IMR-90 (cell line): Measurements from ENCODE around the gene SAMD7. TPM values are rescaled to one million over a fixed set of nuclear protein-coding genes. Genes with fewer than 3 reads are reported as not detected.

Experiments used
- ATAC-seq: fragments of 200-7000 bp; cut with Tn5 transposase; 2 replicates; pipeline ENCODE4 v1.9.1; 2020; ENCODE audit warnings: low read depth, mild to moderate bottlenecking, moderate library complexity
- BruUV-seq: library from RNA; stranded (reverse); fragments of 400-500 nt; replicated peaks from 2 replicates; lab custom pipeline; 2021; lab: Mats Ljungman, UMichigan
- CTCF ChIA-PET: fragments of 300-600 bp; formaldehyde crosslinking; extraction: SDS; loops from one replicate; lab custom pipeline; 2021; ENCODE audit warnings: antibody characterized with exemption; lab: Yijun Ruan, JAX
- POLR2A ChIA-PET: fragments of 300-600 bp; sonication (Branson Sonifier 250); formaldehyde crosslinking; loops from one replicate; lab custom pipeline; 2022; ENCODE audit warnings: antibody characterized with exemption; ENCODE audit not compliant: unreplicated experiment; lab: Charles Lee
- DNase-seq: peaks from one replicate; pipeline ENCODE4 v3.0.0; 2013
- H2AFZ ChIP-seq: replicated peaks from 2 replicates; pipeline ENCODE3; 2013; ENCODE audit warnings: low read length, mild to moderate bottlenecking; ENCODE audit not compliant: poor library complexity
- H2AK5ac ChIP-seq: 2 replicates; pipeline ENCODE4 v1.6.1; 2013; ENCODE audit warnings: low read depth, low read length, inconsistent platforms
- H2AK9ac ChIP-seq: replicated peaks from 2 replicates; pipeline ENCODE3; 2013; ENCODE audit warnings: mild to moderate bottlenecking, low read depth, low read length, moderate library complexity; ENCODE audit not compliant: poor library complexity
- H2BK120ac ChIP-seq: 2 replicates; pipeline ENCODE4 v1.6.1; 2013; ENCODE audit warnings: low read depth, low read length, inconsistent platforms
- H2BK15ac ChIP-seq: 3 replicates; pipeline ENCODE4 v1.6.1; 2013; ENCODE audit warnings: low read depth, low read length, inconsistent platforms
- H2BK20ac ChIP-seq: 2 replicates; pipeline ENCODE4 v1.6.1; 2013; ENCODE audit warnings: low read depth, mild to moderate bottlenecking, inconsistent platforms, low read length, moderate library complexity
- H2BK5ac ChIP-seq: 2 replicates; pipeline ENCODE4 v1.6.1; 2013; ENCODE audit warnings: mild to moderate bottlenecking, low read depth, low read length, inconsistent platforms; ENCODE audit not compliant: poor library complexity, severe bottlenecking
- H3K14ac ChIP-seq: replicated peaks from 2 replicates; pipeline ENCODE4 v1.6.1; 2013; ENCODE audit warnings: low read depth, low read length, inconsistent platforms
- H3K18ac ChIP-seq: 2 replicates; pipeline ENCODE4 v1.6.1; 2013; ENCODE audit warnings: low read depth, low read length, control low read depth
- H3K23ac ChIP-seq: 2 replicates; pipeline ENCODE4 v1.6.1; 2013; ENCODE audit warnings: low read depth, low read length, inconsistent platforms
- H3K27ac ChIP-seq: 2 replicates; pipeline ENCODE4 v1.5.1; 2013; ENCODE audit warnings: mild to moderate bottlenecking, control low read depth, low read length; ENCODE audit not compliant: insufficient read depth
- H3K27me3 ChIP-seq: 2 replicates; pipeline ENCODE4 v1.6.1; 2013; ENCODE audit warnings: low read length; ENCODE audit not compliant: control insufficient read depth, insufficient read depth
- H3K36me3 ChIP-seq: 2 replicates; pipeline ENCODE4 v1.6.1; 2013; ENCODE audit warnings: low read length, mixed read lengths; ENCODE audit not compliant: control insufficient read depth, insufficient read depth
- H3K4ac ChIP-seq: 2 replicates; pipeline ENCODE4 v1.6.1; 2013; ENCODE audit warnings: low read depth, low read length, inconsistent platforms
- H3K4me1 ChIP-seq: 2 replicates; pipeline ENCODE4 v1.6.1; 2013; ENCODE audit warnings: low read length, mixed read lengths; ENCODE audit not compliant: control insufficient read depth, insufficient read depth
- H3K4me2 ChIP-seq: 2 replicates; pipeline ENCODE4 v1.6.1; 2013; ENCODE audit warnings: low read depth, mild to moderate bottlenecking, control low read depth, low read length, moderate library complexity
- H3K4me3 ChIP-seq: 2 replicates; pipeline ENCODE4 v1.5.1; 2013; ENCODE audit warnings: low read depth, mild to moderate bottlenecking, control low read depth, low read length, moderate library complexity; ENCODE audit not compliant: insufficient read depth
- H3K56ac ChIP-seq: 2 replicates; pipeline ENCODE4 v1.6.1; 2013; ENCODE audit warnings: low read length, inconsistent platforms; ENCODE audit not compliant: insufficient read depth; ENCODE audit errors: extremely low read depth
- H3K79me1 ChIP-seq, 2 experiments: 2 replicates each; pipeline ENCODE4 v1.6.1; 2013; ENCODE audit warnings: low read length in 2 of 2, inconsistent platforms in 1 of 2, low read depth in 1 of 2
- H3K9ac ChIP-seq: 2 replicates; pipeline ENCODE4 v1.6.1; 2013; ENCODE audit warnings: low read depth, low read length, control low read depth
- H3K9me1 ChIP-seq: 2 replicates; pipeline ENCODE4 v1.6.1; 2013; ENCODE audit warnings: low read length, inconsistent platforms; ENCODE audit not compliant: insufficient read depth
- H3K9me3 ChIP-seq: 2 replicates; pipeline ENCODE4 v1.6.1; 2013; ENCODE audit warnings: low read length; ENCODE audit not compliant: control insufficient read depth, insufficient read depth
- H4K20me1 ChIP-seq: 2 replicates; pipeline ENCODE4 v1.6.1; 2013; ENCODE audit warnings: low read length, inconsistent platforms; ENCODE audit not compliant: insufficient read depth
- H4K5ac ChIP-seq: 2 replicates; pipeline ENCODE4 v1.6.1; 2013; ENCODE audit warnings: mild to moderate bottlenecking, low read depth, low read length, control low read depth
- H4K8ac ChIP-seq, 2 experiments: 2 replicates each; pipeline ENCODE4 v1.6.1; 2013; ENCODE audit warnings: low read depth in 2 of 2, low read length in 2 of 2, control low read depth in 1 of 2, inconsistent platforms in 1 of 2
- H4K91ac ChIP-seq: 2 replicates; pipeline ENCODE4 v1.6.1; 2013; ENCODE audit warnings: low read depth, low read length, inconsistent platforms; ENCODE audit not compliant: insufficient read depth
- BHLHE40 ChIP-seq: fragments of 150-350 bp; IDR thresholded peaks from 2 replicates; pipeline ENCODE4 v1.6.1; 2016; ENCODE audit warnings: mild to moderate bottlenecking, low read depth, low read length
- CEBPB ChIP-seq: IDR thresholded peaks from 2 replicates; pipeline ENCODE4 v1.6.1; 2012; ENCODE audit warnings: low read depth, low read length, improper control_type of control experiment
- CHD1 ChIP-seq: IDR thresholded peaks from 2 replicates; pipeline ENCODE4 v1.6.1; 2012; ENCODE audit warnings: low read depth, low read length, improper control_type of control experiment
- CTCF ChIP-seq: conservative IDR thresholded peaks from 2 replicates; pipeline ENCODE4 v1.5.1; 2012; ENCODE audit warnings: mild to moderate bottlenecking, low read depth, low read length, improper control_type of control experiment
- FOS ChIP-seq: fragments of 150-350 bp; IDR thresholded peaks from 2 replicates; pipeline ENCODE4 v1.6.1; 2016; ENCODE audit warnings: low read depth, low read length
- MXI1 ChIP-seq: IDR thresholded peaks from 2 replicates; pipeline ENCODE4 v1.6.1; 2012; ENCODE audit warnings: low read depth, mild to moderate bottlenecking, low read length, moderate library complexity, borderline replicate concordance
- NFE2L2 ChIP-seq: fragments of 150-350 bp; IDR thresholded peaks from 2 replicates; pipeline ENCODE4 v1.6.1; 2016; ENCODE audit warnings: low read depth, mild to moderate bottlenecking, low read length
- POLR2A ChIP-seq: IDR thresholded peaks from 2 replicates; pipeline ENCODE4 v1.6.1; 2012; ENCODE audit warnings: mild to moderate bottlenecking, low read depth, low read length
- RAD21 ChIP-seq: IDR thresholded peaks from 2 replicates; pipeline ENCODE4 v1.6.1; 2012; ENCODE audit warnings: low read length, improper control_type of control experiment
- RCOR1 ChIP-seq: IDR thresholded peaks from 2 replicates; pipeline ENCODE4 v1.6.1; 2012; ENCODE audit warnings: mild to moderate bottlenecking, low read length, improper control_type of control experiment; ENCODE audit not compliant: insufficient replicate concordance
- SMC3 ChIP-seq: fragments of 150-350 bp; IDR thresholded peaks from 2 replicates; pipeline ENCODE4 v1.6.1; 2016; ENCODE audit warnings: low read depth, mild to moderate bottlenecking, antibody characterized with exemption, low read length, moderate library complexity
- WGBS, 2 experiments: methylation state at CpG; one replicate each; pipeline versions ENCODE4 v1.1.5 to v1.1.7; 2013; ENCODE audit warnings: missing lambda C conversion rate in 2 of 2; ENCODE audit not compliant: insufficient read length in 1 of 2; ENCODE audit errors: extremely low coverage in 2 of 2; 5-methylcytosine and 5-hydroxymethylcytosine counted together
- dilution Hi-C: fragments of 300-500 bp; cut with HindIII; formaldehyde crosslinking; loops from one replicate; pipeline ENCODE4 v1.14.3; 2018; ENCODE audit warnings: low sequenced_read_pairs; ENCODE audit not compliant: unreplicated experiment
- in situ Hi-C: fragments of 300-500 bp; cut with MboI; formaldehyde crosslinking; loops from 3 replicates; pipeline ENCODE4 v1.14.3; 2019; ENCODE audit warnings: low sequenced_read_pairs, inconsistent platforms, mixed read lengths
- intact Hi-C: fragments of 100-400 bp; cut with micrococcal nuclease; formaldehyde crosslinking; loops from 2 replicates; pipeline ENCODE4 v1.10.0; 2022
- polyA plus RNA-seq, 3 experiments: library from polyadenylated mRNA; depleted of rRNA; stranded (reverse); fragments of >200 nt; gene quantifications; 2 replicates each; pipeline ENCODE4 v1.2.3, GENCODE V29; 2012; ENCODE audit warnings: low replicate concordance in 1 of 3
- total RNA-seq: library from RNA; depleted of rRNA; stranded (reverse); fragments of >200 nt; gene quantifications from 2 replicates; pipeline ENCODE4 v1.2.3, GENCODE V29; 2012
- TF ChIP-seq, protein P1 (sequence below): fragments of 150-350 bp; IDR thresholded peaks from 2 replicates; pipeline ENCODE4 v1.6.1; 2016; ENCODE audit warnings: low read depth, mild to moderate bottlenecking, low read length, moderate library complexity, borderline replicate concordance
- TF ChIP-seq, protein P2 (sequence below): fragments of 150-350 bp; IDR thresholded peaks from 2 replicates; pipeline ENCODE4 v1.6.1; 2017; ENCODE audit warnings: mild to moderate bottlenecking, antibody characterized with exemption, low read length, low read depth

Gene SAMD7
- total and polyA plus RNA-seq, 2 of the 4 experiments (the other 2 are of a cell fraction), result not detected

GRCh38 chr3:169913323-169913722 is 2.0 kb downstream of the SAMD7 start:
- Histone ChIP-seq H3K9me3 (no peaks in the 10 kb centered on the region), H2AK5ac (no peak overlapping the region), H2BK20ac (no peak overlapping the region), H3K27ac (no peak overlapping the region), H4K5ac (no peak overlapping the region), H2AFZ (no peak overlapping the region), H3K4me1 (no peaks in the 10 kb centered on the region), H3K36me3 (no peaks in the 10 kb centered on the region), H3K4ac (no peak overlapping the region), H4K20me1 (no peaks in the 10 kb centered on the region), H2BK120ac (no peak overlapping the region), H3K9me1 (no peaks in the 10 kb centered on the region), H2AK9ac (no peak overlapping the region), H4K8ac (no peak overlapping the region), H3K4me2 (no peak overlapping the region), H2BK5ac (no peak overlapping the region), H3K14ac (no peak overlapping the region), H3K56ac (no peak overlapping the region), H3K27me3 (peaks cover under 1% of the 10 kb centered on the region), H2BK15ac (no peak overlapping the region), H3K9ac (no peak overlapping the region), H4K91ac (no peak overlapping the region), H3K4me3 (no peak overlapping the region), H3K23ac (no peak overlapping the region), H3K18ac (no peak overlapping the region), H3K79me1 (no peaks in the 10 kb centered on the region)
- intact Hi-C loops (no loop called here), dilution Hi-C loops (no loop called here), in situ Hi-C loops (no loop called here)
- WGBS, 2 experiments, result no CpG with 5 or more reads among the region's 3 CpGs
- DNase-seq, result no peak
- ChIA-PET CTCF (no interaction called here), POLR2A (no interaction called here)
- ATAC-seq, result no peak
- no peak for TF ChIP-seq CEBPB
- no peak for TF ChIP-seq SMC3
- no peak for TF ChIP-seq CHD1
- TF ChIP-seq RAD21, result no peak
- TF ChIP-seq, protein P1, sequence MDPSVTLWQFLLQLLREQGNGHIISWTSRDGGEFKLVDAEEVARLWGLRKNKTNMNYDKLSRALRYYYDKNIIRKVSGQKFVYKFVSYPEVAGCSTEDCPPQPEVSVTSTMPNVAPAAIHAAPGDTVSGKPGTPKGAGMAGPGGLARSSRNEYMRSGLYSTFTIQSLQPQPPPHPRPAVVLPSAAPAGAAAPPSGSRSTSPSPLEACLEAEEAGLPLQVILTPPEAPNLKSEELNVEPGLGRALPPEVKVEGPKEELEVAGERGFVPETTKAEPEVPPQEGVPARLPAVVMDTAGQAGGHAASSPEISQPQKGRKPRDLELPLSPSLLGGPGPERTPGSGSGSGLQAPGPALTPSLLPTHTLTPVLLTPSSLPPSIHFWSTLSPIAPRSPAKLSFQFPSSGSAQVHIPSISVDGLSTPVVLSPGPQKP, result no peak
- no peak for TF ChIP-seq RCOR1
- TF ChIP-seq, protein P2, sequence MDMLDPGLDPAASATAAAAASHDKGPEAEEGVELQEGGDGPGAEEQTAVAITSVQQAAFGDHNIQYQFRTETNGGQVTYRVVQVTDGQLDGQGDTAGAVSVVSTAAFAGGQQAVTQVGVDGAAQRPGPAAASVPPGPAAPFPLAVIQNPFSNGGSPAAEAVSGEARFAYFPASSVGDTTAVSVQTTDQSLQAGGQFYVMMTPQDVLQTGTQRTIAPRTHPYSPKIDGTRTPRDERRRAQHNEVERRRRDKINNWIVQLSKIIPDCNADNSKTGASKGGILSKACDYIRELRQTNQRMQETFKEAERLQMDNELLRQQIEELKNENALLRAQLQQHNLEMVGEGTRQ, result no peak
- no peak for TF ChIP-seq FOS
- TF ChIP-seq CTCF, result no peak
- no peak for TF ChIP-seq BHLHE40
- TF ChIP-seq MXI1, result no peak
- TF ChIP-seq POLR2A, result no peak
- no peak for TF ChIP-seq NFE2L2
- BruUV-seq, result no TSS peak
